GM21526 (cell line): ENCODE measurements around the gene ABHD17A.

ENCODE experiments used
- ATAC-seq: cut with Tn5 transposase; IDR thresholded peaks from one replicate; pipeline ENCODE4 v1.9.1; 2021; ENCODE audit warnings: moderate library complexity; ENCODE audit not compliant: unreplicated experiment, low FRiP score

The ABHD17A gene

DNA sequence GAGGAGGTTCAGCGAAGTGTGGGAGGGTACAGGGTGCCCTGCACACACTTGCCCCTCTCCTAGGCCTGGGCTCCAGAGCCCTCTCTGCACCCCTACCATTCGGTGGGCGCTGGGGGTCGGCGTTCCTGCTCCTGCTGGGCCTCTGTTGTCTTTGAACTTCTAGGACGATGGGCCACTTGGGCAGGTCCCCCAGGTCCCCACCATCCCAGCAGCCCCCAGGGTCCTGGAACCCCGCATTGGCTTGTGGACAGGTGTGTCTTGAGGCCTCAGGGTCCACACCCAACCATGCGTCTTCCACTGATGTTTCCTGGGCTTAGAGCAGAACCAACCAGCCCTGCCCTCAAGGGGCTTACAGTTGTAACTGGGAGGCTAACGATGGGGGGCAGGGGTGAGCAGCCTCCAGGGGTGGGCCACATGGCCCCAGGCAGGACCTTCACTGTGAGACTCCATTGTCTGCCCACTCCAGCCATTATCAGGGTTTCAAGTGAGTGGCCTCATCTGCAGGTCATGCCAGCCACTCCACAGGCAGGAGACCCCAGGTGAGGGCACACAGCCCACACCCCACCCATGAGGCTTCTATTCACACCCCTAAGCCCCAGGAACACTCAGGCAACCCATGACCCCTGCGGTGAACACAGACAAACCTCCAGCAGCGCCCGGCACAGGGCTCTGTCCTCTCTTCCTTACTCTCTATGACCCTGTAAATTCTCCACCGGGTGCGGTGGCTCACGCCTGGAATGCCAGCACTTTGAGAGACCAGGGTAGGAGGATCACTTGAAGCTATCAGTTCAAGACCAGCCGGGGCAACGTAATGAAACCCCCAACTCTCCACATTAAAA, 19.9 kb downstream of the ABHD17A start:
- no peak for ATAC-seq

DNA sequence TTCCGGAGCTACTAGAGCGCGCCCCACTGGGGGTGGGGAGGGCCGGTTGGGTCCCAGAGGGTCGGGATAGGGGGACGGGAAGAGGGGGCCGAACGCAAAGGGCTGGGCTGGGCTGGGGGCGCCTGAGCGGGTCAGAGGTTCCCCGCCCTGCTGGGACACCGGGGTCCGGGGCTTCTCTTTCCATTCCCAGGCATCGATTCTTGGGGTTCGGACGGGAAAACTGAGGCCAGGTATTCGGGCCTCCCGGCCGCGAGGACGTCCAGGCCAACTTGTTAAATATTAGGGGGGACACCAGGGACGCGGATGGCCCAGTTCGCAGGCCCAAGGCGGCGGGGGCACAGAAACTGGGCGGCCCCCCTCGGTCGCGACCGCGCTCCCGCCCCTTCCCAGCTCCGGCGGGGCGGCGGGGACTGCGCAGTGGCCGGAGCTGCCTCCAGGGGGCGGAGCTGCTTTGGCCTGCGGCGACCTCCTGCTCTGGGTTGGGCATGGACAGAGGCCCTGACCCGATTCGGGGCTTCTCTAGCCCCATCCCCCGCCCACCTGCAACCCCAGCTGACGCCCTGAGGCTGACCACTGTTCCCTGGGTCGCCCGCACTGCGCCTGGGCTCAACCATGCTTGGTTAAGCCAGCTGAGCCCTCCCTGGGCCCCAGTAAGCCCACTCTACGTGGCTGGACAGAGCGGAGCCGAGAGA, 20.7 kb downstream of the ABHD17A start:
- peak; percentile 36 for ATAC-seq

DNA sequence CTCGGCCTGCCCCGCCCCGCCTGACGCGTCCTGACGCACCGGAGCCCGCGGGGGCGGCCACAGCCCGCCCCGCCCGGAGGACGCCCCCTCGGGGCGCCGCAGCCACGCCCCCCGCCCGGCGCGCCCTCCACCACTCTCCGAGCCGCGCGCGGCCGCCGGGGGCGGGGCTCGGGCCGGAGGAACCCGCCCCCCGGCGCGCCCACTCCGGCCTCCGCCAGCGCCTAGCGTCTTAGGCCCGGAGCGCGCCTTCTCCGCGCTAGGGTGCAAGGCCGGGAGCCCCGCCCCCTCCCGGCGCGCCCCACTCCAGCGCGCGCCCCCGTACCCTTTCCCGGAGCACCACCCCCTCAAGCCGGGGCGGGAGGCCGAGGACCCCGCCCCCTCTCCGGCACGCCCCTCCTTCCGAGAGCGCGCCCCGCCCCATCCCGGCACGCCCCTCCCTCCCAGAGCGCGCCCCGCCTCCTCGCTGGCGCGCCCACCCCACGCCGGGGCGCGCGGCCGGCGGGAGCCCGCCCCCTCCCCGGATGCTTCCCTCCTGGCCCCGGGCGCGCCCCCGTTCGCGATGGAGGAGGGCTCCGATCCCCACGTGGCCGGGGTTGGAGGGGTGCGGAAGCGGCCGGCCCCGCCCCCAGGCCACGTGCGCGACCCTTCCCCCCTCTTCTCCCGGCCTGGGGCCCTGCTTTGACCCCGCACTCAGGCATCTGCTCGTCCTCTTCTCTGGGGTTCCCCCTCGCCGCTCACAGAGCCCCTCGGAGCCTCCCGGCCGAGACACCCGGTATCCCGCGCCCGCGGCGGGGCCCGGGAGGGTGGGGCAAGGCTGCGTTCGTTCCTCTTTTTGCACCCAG, 21.4 kb downstream of the ABHD17A start:
- peak; percentile 36 for ATAC-seq

DNA sequence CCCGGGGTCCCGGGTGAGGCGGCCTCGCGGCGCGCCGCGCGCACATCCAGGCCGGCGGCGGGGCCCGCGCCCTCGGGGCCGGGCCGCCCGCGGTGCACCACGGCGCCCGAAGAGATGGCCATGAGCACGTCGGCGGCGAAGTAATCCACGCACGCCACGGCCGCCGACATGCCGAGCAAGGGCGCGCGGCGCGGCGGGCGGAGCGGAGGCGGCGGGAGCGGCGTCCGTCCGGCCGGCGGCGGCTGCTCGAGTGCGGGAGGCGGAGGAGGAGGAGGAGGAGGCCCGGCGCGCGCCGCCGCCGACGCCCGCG, 22.0 kb downstream of the ABHD17A start, which contains the start of gene KLF16:
KLF16 (minus strand) TSS at position 252 of the 310 bp plus-strand sequence; CDS start at position 170, 82 bp downstream.
- peak; percentile 0 for ATAC-seq

DNA sequence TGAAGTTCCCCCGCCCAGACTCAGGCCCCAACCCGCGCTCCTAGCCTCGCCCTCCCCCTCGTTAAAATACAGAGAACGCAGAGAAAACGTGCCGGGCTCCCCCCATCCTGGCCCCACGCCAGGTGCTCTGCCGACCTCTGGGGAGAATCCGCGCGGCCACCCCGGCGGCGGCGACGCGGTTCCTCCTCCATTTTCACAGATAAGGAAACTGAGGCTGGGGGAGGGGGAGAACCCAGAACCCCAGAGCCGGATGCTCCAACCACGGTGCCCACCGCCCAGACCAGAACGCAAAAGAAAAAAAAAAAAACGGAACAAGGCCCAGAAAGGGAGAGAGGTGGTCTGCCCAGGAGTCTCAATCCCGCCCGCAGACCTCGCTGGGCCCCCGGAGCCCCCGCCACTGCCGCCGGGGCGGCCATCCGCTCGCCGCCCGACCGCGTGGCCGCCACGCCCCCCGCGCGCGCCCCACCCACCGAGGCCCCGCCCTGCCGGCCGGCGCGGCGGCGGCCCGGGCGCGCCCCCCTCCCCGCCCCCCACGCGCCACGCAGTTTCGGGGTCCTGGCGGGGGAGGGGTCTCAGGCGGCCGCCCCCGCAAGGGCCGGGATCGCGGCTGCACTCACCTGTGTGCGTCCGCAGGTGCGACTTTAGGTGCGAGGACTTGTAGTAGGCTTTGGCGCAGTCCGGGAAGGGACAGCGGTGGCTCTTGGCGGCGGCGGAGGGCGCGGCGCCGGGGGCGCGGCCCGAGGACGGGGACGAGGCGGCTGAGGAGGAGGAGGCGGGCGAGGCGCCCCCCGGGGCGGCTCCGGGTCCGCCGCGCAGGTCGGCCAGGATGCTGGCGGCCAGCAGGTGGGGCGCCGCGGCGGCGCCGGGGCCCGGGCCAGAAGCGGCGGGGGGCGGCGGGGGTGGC, 22.6 kb downstream of the ABHD17A start:
- ATAC-seq, result no peak

DNA sequence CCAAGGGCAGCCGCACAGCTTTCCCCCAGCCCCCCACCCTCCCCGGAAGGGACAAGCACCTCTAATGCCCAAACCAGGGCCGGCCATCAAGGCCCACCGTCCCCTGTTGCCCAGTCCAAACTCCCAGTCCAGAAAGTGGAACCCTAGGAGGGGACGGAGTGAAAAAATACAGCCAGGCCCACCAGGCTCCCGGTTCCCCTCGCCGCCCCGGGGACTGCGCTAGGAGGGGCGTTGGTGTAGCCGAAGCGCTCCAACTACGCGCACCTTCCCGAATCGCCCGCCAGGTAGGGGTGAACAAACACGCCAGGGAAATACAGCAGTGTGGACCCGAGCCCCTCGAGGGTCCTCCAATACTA, 23.2 kb downstream of the ABHD17A start:
- no peak for ATAC-seq

DNA sequence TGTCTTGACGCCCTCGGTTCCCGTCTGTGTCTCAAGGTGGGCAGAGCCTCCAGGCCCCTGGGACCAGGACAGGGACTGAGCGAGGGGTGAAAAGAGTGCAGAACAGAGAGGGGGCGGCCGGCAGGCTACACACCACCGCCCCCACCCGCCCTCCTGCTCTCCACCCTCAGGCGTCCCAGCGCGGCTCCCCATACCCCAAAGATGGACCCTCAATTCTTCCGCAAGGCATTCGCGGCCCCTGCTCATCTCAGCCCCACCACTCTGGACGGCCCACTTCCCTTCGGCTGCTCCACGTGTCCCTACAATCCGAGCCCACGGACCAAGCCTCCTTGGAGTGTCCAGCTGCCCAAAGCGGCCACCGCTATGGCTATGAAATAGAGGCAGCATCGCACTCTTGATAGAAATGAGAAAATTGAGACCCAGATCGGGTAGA, 23.7 kb downstream of the ABHD17A start:
- no peak for ATAC-seq

DNA sequence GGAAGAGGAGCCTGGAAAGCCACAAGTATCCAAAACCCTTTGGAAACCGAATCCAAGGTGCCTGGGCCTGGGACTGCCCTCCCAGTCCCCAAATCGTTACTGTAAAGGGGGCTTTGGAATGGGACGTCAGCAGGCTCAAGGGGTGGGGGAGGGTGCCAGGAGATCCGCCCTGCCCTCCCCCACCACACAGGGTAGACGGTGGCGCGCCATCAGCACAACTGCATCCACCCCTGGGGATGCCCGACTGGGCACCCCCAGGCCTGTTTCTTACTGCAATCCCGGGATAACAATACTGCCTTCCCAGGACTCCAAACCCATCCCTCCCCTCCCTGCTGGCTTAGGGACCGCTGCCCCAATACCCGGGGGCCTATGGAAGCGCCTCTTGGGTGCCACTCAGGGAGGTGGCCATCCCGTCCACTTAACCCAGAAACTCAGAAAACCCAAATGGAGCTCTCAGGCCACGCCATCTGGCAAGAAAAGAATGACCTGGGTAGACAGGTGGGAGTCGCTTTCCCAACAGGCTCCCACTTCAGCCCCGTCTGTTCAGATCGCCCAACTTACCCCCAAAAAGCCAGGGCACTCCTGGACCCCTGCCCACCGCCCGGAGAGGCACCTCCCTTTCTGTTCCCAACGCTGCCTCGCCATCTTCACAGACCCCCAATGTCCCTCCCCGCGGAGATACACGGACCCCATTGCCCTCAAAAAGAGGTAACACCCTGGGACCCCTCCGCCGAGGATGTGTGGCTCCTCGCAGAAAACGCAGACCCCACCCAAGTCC, 24.3 kb downstream of the ABHD17A start:
- ATAC-seq, result no peak

DNA sequence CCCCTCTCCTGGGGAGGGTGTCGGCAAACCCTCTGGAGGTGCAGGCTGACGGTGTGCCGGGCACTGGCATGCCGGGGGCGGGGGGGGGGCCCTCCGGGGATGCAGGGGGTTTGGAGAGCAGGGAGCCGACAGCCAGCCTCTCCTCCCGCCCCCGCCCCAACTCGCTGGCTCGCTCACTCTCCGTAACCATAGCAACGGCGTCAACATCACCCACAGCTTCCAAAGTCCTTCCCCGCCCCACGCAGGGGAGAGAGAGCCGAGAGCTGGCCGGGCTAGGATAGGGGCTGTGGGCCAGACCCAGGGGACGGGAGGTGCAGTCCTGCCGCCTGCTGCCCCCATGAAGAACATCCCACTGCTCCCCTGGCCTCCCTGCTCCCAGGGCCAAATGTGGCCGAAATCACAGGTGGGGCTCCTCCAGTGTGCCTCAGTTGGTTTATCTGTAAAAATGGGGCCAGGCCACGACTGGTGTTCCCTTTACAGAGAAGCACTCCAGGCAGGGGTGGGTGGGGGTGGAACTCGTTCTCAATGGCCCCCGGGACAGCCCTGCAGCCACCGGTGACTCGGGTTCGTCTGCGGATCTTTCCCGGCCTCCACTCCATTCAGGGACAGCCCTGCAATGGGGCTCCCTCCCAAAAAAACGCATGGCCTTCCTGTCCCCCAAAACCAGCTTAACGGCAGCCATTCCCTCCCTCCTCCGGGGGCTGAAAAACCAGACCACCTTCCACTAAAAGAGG, 25.1 kb downstream of the ABHD17A start:
- no peak for ATAC-seq

DNA sequence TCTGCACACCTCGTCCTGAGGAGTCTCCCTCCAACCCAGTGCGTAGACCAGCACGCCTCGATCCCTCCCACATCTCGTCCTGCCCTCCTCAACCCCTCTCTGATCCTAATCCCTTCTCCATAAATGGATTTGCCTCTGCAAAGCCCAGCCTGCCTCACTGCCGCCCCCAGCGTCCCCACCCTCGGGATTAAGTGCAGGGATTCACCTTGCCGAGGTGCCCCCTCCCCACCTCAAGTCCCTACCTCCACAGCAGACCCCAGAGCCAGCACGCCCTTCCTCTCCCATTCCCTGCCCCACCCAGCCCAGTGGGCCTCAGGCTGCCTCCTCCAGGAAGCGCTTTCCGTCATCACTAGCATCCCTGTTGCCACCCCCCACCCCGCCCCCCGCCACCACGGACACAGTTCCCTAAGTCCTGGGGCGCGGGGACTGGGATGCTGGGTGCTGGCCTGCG, 25.9 kb downstream of the ABHD17A start:
- no peak for ATAC-seq

DNA sequence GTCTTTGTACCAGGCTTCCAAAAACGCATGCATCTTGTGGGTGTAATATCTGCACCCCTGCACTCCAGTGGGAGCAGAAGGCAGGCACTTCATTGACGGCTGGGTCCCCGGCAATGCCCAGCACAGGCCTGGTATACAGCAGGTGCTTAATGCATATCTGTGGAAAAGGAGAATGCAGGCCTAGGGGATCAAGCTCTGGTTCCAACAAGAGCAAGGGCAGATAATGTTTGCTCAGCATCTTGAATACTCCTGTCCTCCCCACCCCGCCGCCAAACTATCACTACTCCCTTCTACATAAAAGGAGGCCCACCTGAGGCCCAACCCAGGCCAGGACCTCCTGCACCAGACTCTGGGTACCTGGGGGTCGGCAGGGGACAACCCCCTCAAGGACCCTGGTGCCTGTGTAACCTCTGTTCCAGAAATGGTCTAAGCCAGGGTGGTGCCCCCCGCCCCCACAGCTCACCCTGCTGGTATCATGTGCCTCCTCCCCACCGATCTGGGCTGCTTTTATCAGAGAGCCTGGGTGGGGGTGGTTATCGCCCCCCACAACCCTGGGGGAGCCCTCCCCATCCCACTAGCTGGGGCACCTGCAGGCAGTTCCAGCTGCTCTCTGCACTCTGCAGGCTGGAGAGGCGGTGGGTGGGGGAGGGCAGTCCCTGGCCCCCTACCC, 26.7 kb downstream of the ABHD17A start:
- no peak for ATAC-seq

DNA sequence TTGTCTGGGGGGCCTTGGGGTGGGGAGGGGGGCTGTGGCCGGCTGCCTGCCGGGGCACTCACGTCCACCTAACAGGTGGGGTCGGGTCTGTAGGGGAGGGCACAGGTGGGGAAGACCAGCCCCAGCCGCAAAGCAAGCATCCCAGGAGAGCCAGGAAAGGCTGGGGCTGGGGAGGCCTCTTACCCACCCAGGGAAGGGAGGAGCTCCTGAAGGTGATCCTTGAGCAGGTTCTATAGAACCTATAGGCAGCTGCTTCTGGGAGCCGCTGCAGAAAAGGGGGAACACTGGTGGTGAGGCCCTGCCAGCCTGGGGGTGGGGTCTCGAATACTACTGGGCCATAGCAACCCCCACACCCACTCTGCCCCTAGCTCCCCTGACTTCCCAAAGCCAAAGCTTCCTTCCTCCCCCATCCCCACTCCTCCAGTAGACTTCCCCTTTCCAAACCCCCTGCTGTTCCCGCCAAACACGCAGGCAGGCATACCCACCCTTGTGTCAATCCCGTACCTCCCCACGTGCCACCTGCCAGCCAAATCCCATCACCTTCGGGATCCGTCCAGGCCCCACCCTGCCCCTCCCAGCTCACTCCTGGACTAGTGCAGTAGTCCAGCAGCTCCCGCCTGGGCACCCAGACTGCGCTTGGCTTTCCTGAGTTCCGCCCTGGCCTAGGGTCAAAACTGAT, 27.5 kb downstream of the ABHD17A start:
- ATAC-seq, result no peak

DNA sequence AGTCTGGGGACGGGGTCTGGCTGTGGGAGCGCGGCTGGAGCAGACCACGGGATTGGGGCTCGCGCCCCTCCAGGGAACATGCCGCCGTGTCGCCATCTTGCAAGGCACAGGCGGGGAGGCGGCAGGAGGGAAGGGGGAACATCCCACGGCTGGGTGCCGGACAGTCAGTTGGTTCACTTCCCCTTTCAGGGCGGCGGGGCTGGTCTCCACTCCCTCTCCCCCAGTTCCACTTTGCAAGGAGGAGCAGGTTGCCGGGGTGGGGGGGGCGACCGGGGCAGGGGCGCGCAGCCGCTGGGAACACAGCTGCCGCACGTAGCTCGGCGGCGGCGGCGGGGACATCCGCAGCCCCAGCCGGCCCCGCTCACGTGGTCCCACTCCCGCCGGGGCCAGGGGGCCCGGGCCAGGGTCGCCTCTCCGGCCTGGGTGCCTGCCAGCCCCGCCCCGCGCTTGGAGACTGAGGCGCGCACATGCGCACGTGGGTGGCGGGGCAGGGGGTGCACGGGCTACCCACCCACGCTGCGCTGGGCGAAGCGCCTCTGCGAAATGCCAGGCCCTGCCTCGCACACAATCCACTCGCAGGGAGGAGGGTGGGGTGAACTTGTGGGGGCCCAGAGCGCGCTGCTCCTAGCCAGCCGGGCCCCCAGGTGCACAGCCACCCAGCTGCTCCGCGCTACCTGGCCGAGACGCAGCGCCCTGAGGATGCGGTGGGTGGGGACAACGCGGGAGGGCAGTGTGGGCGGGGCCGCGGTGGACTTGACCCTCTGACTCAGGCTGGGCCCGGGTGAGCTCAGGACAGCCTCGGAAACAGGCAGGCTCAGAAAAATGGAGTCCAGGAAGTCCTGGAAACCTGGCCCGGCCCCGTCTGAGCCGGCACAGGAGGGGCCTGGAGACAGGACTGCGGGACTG, 28.3 kb downstream of the ABHD17A start:
- no peak for ATAC-seq

DNA sequence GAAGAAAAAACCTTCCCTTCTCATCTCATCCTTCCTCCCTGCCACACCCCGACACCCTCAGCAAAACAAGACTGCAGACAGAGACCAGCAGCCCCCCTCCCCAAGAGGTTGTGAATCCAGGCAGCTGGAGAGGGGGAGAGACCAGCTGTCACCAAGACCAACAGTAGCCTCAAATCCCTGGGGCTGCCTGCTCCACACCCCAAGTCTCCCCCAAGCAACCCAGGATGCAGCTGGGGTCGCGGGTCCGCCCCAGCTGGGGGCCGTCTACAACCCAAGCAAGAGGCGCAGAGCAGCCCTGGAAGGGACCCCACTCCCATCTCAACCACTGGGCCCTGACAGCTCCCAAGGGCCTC, 29.0 kb downstream of the ABHD17A start:
- no peak for ATAC-seq

DNA sequence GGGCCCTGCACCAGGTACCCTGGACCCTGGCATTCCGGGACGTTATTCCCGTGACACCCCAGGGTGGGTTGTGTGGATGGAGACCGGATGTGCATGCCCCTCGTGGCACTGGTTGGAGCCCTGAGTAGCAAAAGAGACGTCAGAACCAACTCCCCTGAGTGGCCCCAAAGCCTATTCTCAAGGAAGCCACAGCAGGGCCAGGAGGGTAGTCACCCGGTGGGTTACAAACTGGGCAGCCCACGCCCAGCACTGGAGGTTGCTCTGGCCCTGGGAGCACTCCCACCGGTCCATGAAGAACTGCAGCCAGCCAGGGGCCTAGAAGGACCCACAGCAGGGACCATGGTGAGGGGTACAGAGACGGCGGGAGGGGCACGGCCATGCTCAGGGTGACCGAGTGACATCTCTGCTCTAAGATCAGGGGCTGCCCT, 29.5 kb downstream of the ABHD17A start:
- no peak for ATAC-seq

DNA sequence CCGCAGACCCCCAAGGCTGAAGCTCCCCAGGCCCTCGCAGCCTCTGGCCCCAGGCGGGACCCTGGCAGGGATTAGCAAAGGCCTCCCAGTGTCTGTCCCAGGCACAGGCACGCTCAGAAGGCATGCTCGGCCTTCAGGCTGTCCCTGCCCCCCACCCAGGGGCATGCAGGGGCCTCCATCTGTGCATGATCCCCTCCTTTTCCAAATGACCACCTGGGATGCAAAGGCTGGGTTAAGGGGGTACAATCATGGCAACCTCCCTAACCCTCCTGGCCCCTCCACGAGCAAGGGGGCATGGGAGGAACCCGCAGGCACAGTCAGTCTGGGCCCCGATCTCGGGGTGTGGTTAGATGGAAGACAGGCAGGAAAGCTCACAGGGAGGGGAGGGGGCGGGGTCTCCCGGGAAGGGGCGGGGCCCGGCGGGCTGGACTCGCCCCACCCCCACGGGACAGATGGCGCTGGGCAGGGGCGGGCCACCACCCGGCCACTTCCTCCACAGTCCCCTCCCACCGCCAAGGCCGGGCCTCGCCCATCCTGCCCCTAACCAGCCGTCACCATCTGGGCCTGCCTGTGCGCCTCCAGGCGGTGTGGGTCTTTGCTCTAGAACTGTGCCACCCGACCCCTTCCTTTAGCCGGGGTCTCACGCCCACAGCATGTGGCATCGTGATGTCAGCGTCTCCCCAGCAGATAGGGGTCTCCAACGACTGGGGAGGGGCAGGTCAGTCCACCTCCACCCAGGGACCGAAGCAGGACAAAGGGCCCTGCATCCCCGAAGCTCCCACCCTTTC, 30.1 kb downstream of the ABHD17A start:
- ATAC-seq, result peak; percentile 35
